Anterior cingulate cortex (tissue), 58 donors: ENCODE results near the gene EFR3B.

Source experiments
- DNase-seq, 58 donors: peaks; one replicate each; lab custom pipeline; 2025; lab: John Stamatoyannopoulos, UW

The EFR3B gene

DNA sequence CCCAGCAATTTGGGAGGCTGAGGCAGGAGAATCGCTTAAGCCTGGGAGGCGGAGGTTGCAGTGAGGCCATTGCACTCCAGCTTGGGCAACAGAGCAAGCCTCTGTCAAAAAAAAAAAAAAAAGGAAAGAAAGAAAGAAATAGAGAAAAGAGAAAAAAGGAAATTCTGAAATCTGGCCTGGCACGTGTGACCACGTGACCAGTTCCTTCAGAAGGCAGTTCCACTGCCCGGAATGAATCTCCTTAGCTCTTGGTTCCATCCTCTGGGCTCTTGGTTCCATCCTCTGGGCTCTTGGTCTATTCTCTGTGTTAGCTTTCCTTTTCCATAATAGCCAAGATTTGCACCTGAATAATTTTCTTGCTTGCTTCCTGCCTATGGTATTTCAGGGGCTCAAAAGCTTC, 131.8 kb downstream of the EFR3B start:
- no peak for DNase-seq

DNA sequence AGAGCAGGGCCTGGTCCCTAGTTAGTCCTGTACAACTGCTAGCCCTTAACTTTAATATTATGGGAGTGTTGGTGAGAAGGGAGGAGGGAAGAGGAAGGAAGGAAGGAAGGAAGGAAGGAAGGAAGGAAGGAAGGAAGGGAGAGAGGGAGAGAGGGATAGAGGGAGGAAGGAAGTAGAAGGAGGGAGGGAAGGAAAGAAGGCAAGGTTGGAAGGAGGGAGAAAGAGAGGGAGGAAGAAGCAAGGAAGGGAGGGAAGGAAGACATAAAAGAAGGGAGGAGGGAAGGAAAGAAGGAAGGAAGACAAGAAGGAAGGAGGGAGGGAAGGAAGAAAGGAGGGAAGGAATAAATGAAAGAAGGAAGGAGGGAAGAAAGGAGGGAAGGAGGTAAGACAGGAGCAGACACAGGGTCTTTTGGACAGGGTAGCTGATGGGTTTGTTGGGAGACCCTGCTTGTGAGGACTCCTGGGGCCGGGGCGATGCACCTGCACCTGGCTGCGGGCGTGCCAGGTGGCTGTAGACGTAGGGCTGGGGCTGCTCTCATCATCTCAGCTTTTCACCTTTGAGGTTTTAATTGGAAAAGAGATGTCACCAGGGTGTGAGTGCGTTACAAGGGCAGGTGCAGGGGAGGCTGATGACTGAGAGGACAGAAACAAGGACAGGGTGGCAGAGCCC, 132.5 kb downstream of the EFR3B start:
- no peak for DNase-seq

DNA sequence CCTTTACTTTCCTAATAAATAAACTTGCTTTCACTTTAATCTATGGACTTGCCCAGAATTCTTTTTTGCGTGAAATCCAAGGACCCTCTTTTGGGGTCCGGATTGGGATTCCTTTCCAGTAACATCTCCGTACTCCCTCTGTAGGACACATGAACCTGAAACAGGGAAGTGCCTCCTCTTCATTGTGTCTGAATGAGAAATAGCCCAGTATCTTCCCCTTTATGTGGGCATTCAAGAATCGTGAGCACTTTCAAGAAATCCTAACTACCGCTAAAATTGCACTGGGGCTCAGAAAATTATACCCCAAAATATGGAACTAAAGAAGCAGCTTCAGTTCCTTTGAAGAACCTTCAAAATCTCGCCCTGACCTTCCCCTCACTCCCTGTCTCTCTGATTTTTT, 134.3 kb downstream of the EFR3B start:
- no peak for DNase-seq

DNA sequence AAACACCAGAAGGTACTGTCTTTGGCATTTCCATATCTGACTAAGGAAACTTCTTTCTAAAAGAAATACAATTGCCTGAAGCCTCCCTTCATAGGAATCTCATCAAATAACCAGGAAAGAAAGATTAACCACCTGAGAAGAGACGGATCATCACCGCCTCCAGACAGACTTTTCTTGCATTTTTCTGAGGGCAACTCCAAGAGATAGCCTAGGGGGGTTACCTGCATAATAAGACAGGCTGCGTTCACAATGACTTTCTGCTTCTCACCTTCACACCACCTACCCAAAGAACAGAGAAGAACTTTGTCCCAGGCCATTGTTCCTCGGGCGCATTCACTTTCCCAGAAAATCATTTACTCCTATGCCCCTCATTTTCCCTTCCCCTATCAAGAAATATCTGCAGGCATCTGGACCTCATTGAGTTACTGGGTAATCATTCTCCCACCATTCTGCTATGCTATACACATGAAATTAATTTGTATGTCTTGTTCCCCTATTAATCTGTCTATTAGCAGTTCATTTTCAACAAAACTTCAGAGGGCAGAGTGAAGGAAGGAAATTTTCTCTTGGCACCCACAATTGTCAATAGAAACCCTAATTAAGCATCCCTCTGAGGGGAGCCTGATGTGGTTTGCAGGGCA, 134.8 kb downstream of the EFR3B start:
- DNase-seq = no peak

DNA sequence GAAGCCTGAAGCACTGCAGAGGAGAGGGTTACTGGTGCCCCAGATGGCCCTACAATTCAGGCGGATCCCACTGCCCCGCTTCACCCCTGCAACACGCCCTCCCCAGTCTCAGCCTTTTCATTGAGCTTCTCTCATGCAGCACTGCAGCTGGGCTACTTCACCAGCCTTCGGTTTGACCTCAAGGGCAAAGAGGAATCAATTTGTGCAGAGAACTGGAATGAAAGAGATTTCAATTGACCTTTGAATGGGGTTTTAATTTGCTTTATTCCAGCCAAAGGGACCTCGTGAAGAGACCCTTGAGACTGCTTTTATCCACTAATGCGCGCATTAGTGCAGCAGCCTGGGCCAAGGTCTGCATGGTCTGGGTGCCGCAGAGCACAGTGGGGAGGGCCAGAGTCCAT, 135.3 kb downstream of the EFR3B start:
- no peak for DNase-seq

DNA sequence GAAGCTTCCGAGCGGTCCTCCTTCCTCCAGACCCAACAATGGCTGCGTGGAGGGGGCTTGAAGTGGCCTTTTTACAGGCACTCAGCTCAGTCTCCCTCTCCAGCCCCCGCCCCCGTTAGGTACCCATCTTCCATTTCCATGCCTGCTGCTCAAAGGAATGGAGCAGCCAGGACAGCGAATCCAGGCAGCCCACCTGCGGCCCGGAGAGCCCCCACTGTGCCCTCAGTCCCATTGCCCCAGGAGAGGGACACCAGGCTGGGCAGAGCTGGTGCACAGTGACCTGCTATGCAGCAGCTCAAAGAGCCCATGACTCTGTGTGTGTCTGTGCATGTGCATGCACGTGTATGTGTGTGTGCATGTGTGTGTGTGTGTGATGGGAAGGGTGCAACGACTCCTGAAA, 137.1 kb downstream of the EFR3B start:
- DNase-seq = no peak

DNA sequence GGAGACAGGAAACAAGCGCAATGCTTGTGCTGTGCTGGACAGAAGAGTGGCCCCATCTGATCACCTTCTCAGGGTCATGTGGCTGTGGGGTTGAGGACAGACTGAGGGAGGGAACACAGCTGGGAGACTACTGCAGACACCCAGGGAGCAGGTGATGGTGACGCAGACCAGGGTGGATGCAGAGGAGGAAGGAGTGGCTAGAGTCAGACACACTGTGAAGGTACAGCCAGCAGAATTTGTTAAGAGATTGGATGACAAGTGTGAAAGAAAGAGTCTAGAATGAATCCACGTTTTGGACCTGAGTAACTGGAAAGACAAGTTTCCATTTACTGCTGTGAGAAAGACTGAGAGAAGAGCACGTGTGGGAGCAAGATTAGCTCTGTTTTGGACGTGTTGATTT, 142.4 kb downstream of the EFR3B start:
- DNase-seq = no peak

DNA sequence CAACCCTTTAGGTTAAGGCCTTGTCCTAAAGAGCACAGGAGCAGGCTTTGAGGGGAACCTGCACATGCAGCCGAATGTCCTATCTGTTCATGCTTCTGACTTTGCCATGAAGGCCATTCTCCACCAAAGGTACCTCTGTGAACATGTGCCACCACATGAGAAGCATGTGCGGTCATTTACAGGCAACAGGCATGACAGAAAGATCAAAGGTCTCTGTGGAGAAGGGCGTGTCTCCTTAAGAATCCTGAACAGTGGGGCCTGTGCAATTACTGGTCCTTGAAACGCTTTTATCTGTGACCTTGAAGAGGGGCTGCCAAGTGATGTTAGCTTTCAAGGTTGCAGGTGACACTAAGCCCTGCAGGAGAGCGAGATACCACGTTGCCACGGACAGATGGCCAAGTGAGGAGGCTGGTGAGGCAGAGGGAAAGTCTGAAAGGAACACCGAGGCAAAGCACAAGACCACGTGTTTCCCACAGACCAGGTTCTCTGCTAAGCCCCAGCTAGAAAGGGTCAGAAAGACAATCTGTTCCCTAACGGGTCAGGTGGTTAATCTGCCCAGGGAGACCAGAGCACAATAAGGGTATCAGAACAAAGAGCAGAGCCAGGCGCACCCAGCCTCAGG, 146.0 kb downstream of the EFR3B start:
- DNase-seq = no peak

DNA sequence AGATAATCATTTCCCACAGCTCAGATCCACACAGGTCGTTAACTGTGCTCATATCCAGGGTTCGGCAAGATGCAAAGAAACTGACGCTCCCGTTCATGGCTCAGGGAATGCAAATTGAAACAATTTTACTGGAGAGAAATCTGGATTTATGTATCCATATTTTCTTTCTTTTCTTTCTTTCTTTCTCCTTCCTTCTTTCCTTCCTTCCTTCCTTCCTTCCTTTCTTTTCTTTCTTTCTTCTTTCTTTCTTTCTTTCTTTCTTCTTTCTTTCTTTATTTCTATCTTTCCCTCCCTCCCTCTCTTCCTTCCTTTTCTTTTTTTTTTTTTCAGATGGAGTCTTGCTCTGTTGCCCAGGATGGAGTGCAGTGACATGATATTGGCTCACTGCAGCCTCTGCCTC, 146.5 kb downstream of the EFR3B start:
- no peak for DNase-seq

DNA sequence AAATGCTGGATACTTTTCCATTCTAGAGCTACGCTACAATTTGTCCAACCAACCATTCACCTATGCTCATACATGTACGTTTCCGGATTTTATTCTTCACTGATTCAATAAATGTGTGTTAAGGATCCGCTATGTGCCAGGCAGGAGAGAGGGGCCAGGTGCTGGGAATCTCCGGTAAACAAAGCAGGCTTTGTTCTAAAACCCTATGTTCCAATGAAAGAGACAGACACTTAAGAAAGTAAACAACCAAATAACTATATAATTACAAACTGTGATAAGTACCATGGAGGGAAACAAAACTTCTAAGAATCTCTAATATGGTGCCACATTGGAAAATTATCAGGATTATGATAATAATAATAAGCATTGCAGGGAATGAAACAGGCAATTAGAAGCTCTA, 148.7 kb downstream of the EFR3B start:
- DNase-seq = no peak

DNA sequence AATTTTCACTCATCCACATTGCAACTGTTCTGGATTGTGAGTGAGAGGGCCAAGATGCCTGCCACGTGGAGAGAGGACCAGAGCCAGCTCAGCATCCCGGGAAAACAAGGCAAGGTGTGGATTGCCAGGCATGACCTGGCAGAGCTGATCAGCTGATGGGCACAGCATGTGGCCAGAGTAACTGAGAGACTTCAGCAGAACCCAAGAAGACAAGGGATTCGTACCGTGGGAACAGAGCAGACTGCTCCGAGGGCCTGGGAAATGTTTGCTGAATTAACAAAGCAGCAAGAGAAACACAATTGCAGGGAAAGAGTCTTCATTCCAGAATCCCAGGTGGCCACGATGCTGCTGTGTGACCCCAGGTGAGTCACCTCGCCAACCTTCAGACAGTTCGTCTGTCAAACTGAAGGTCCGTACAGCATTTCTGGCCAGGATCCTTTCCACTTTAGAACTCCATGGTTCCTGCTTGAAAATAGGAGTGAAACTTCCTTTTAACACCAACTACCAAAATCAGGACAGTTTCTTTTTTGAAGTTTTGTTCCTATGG, 152.8 kb downstream of the EFR3B start:
- DNase-seq = no peak

DNA sequence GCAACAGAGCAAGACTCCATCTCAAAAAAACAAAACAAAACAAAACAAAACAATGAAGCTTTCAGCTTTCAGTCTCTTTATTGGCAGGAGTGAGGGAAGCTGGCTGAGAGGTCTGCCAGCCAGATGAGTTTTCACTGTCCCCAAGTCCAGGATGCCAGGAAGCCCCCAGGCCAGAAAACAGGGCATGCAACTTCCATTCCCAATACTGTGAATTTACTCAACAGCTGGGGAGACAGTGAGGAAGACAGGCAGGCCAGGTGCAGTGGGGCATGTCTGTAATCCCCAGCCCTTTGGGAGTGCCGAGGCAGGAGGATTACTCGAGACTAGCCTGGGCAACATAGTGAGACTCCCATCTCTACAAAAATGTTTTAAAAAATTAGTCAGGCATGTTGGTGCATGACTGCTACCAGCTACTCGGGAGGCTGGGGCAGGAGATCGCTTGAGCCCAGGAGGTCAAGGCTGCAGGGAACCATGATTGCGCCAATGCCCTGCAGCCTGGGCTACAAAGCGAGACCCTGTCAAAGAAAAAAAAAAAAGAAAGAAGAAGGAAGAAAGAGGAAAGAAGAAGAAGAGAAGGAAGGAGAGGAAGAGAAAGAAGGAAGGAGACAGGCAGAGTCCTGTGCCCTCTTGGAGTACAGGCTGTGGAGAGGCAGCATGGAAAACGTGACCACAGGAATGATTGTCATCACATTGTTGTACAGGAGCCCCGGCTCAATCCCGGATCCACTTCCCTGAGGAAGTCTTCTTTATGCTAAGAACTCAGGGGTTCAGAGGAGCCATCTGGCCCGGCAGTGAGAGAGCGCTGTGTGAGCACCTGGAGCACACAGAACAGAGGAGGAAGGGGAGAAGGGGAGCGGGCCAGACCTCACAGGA, 155.7 kb downstream of the EFR3B start:
- DNase-seq = peak in 4 of 58 donors; percentile 9 to 14 (median 12)

DNA sequence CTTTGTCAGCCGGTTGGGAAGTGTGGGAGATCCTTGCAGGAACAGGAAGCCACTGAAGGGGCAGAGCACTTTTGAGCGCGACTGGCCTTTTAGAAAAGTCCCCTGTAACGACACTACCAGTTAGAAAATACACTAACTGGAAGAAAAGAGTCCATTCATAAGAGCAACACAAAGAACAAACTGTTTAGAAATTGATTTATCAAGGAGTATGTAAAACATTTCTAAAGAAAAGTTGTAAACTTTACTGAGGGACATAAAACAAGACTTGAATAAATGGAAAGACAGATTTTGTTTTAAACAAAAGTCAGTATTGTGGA, 156.3 kb downstream of the EFR3B start:
- DNase-seq = no peak

DNA sequence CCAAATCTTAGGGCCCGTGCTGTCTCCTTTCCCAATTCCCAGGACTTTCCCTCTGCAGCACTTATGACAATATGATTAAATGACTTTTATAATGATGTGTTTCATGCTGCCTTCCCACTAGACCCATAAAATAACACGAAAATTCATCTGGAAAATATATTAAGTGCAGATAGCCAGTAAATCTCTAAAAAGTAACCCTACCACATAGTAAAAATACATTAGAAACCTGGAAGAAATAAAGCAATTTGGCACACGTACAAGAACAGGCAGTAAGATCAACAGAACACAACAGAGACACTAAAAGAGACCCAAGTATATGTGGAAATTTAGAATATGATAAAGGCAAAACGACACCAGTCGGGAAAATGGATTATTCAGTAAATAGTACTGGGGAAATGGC, 156.7 kb downstream of the EFR3B start:
- DNase-seq = no peak

DNA sequence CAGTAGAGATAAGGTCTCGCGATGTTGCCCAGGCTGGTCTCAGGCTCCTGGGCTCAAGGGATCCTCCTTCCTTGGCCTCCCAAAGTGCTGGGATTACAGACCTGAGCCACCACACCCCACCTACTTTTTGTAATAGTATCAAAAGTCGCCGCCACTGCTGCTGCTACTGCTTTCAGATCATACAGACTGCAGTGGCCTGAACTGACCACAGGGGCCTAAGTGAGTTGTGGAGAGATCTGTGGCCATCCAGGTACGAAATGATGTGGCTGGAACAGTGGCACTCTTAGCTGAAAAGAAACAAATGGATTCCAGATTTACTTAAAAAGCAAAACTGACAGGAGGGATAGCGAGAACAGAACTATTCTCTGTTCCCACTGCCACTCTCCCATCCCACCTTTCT, 159.4 kb downstream of the EFR3B start:
- DNase-seq = no peak

DNA sequence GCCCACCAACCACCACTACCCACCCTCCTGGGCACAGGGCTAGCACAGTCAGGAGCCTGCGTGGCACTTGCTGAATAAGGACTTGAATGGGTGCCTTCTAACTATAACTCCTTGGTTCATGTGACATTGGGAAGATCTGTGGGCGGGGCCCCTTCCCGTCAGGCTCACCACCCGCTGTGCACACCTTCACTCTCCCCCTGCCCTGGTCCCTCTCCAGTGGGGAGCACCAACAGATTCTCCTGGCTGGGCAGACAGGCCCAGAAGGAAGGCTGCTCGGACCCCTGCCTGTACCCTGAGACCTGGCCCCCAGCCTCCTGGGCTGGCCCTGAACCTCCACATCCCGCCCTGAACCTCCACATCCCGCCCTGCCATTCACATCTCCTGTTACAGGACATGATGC, 159.9 kb downstream of the EFR3B start:
- DNase-seq = no peak

DNA sequence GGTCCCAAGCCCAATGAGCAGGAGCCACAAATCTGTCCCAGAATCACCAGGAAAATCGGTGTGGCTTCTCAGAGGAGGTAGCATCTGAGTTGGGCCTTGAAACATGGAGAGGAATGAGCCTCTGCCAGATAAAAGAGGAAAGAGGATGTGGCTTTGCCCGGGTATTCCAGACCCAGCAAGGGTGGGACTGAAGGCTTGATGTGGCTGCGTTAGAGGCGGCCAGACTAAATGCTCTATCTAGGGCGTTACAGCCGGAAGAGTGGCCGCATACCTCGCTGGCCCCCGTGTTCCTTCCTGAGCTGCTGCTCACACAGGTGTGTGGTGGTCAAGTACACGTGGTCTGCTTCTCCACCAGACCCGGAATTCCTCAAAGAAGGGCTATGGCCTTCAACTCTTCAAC, 160.4 kb downstream of the EFR3B start:
- DNase-seq = no peak

DNA sequence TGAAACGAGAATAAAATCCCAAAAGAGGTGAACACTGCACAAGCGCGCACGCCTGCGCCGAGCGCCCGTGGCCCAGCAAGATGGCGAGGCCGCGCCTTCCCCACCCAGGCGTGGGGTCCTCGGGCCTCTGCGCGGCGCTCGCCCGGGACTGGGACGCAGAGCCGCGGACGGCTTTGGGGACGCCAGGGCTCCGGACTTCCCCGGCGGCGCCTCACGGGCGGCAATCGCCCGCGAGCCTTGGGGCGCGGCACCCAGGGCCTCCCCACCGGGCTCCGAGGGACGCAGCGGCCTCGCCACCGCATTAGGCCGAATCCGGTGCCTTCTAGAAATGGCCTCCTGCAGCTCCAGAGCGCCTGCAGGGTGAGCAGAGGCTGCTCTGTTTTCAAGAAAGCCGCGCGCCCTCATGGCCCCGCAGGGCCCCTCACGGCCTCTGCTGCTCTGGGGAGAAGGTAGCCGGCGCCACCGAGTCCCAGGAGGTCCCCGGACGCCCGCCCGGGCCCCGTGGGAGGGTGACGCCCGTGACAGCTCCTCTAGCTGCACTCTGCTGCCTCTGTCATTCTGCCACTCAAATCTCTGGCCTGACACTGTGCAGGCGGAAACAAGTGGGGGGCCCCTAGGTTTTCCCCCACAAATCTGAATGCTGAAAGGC, 162.4 kb downstream of the EFR3B start:
- peak in 3 of 58 donors; percentile 11 to 46 (median 15) for DNase-seq

DNA sequence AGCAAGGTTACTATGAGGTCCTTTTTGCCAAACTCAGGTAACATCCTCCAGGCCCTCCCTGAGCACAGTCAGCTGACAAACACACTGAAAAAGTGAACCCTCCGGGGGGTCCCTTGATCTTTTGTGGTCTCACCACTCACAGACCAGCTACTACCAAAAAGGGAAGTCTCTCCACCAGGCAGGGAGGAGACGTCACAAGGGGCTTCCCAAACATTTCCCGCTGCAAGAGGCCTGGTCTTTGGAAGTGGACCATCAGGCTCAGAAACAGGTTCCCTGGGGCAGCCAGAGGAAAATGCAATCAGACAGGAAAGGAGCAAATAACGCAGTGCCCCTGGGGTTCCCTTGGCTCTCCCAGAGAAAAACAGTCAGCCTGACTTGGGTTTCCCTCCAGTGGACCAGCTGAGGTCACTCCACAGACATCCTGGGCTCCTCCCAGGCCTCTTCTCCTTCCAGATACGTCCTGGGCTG, 165.2 kb downstream of the EFR3B start:
- DNase-seq = no peak
